Kidney (tissue), 14 donors: ENCODE results near the gene BAIAP2L2. TPM values are rescaled to one million over a fixed set of nuclear protein-coding genes. Genes with fewer than 3 reads are reported as not detected.
"Not testable (repeated sequence)": the region's sequence is repeated elsewhere in the genome, so short reads cannot be mapped to it uniquely, and the experiment has no call there.

Experiments used
- DNase-seq, 5 donors: peaks; one replicate each; pipeline ENCODE4 v3.0.0-alpha.2; 2013 to 2020
- FAIRE-seq: peaks from 2 replicates; lab custom pipeline; 2012; peaks lifted over from hg19 to GRCh38; lab: Jason Lieb, UNC
- H3K27ac ChIP-seq, 2 donors: one replicate each; pipeline ENCODE4 v1.7.0; 2013; ENCODE audit warnings: low read depth in 2 of 2, low read length in 2 of 2, inconsistent platforms in 1 of 2
- H3K27me3 ChIP-seq: one replicate; pipeline ENCODE4 v1.7.1; 2013; ENCODE audit warnings: low read length, inconsistent platforms; ENCODE audit not compliant: control insufficient read depth, insufficient read depth
- H3K36me3 ChIP-seq, 3 donors: one replicate each; pipeline versions ENCODE4 v1.7.0 to v1.7.1; 2013; ENCODE audit warnings: low read length in 3 of 3, control low read depth in 1 of 3, inconsistent platforms in 1 of 3; ENCODE audit not compliant: insufficient read depth in 3 of 3, control insufficient read depth in 2 of 3
- H3K4me1 ChIP-seq, 3 donors: one replicate each; pipeline versions ENCODE4 v1.7.0 to v1.7.1; 2013; ENCODE audit warnings: low read length in 3 of 3, inconsistent platforms in 1 of 3, low read depth in 1 of 3; ENCODE audit not compliant: control insufficient read depth in 2 of 3, insufficient read depth in 2 of 3
- H3K4me3 ChIP-seq, 3 donors: one replicate each; pipeline versions ENCODE4 v1.7.0 to v1.8.1; 2013; ENCODE audit warnings: low read length in 3 of 3, control low read depth in 1 of 3, inconsistent platforms in 1 of 3
- H3K9ac ChIP-seq, 3 donors: one replicate each; pipeline versions ENCODE4 v1.7.0 to v1.7.1; 2013; ENCODE audit warnings: low read length in 3 of 3, control low read depth in 1 of 3, inconsistent platforms in 1 of 3
- H3K9me3 ChIP-seq, 3 donors: one replicate each; pipeline versions ENCODE4 v1.7.0 to v1.7.1; 2013; ENCODE audit warnings: low read length in 3 of 3, control low read depth in 1 of 3, inconsistent platforms in 1 of 3; ENCODE audit not compliant: control insufficient read depth in 2 of 3, insufficient read depth in 1 of 3
- intact Hi-C: fragments of 100-400 bp; cut with DNase I; formaldehyde crosslinking; loops from one replicate; pipeline ENCODE4 v1.11.1; 2022
- polyA plus RNA-seq: library from polyadenylated mRNA; stranded (reverse); fragments of 350-450 nt; fragmentation: Illumina TruSeq; extraction: RNeasy Lipid Tissue Mini Kit (QIAGEN cat#74804); gene quantifications from one replicate; pipeline ENCODE4 v1.2.3, GENCODE V29; 2014; ENCODE audit warnings: low read depth, low replicate concordance; ENCODE audit not compliant: insufficient read depth
- total RNA-seq: library from RNA; stranded (reverse); fragmentation: NEBNext Ultra II Directional; extraction: Animal tissue kit (Norgen Biotek cat#: 25700); gene quantifications from one replicate; pipeline ENCODE4 v1.2.1, GENCODE V29; 2021
- TF ChIP-seq, protein P1 (sequence below): IDR thresholded peaks from 3 replicates; pipeline ENCODE4 v1.5.1; 2012; ENCODE audit warnings: mild to moderate bottlenecking, moderate library complexity, borderline replicate concordance; ENCODE audit not compliant: insufficient read depth; ENCODE audit errors: extremely low read depth
- donor health status: control.
- donor health status: control.
- donor health status: control.
- donor health status: control.
- donor health status: control.
- donor health status: DM: yes; HTN: yes; CAD: no.
- donor health status: Normal renal cell carcinoma (clear cell type).

The BAIAP2L2 gene
- total and polyA plus RNA-seq, 2 donors from 2014 or later: 9.7 to 27.8 TPM

DNA sequence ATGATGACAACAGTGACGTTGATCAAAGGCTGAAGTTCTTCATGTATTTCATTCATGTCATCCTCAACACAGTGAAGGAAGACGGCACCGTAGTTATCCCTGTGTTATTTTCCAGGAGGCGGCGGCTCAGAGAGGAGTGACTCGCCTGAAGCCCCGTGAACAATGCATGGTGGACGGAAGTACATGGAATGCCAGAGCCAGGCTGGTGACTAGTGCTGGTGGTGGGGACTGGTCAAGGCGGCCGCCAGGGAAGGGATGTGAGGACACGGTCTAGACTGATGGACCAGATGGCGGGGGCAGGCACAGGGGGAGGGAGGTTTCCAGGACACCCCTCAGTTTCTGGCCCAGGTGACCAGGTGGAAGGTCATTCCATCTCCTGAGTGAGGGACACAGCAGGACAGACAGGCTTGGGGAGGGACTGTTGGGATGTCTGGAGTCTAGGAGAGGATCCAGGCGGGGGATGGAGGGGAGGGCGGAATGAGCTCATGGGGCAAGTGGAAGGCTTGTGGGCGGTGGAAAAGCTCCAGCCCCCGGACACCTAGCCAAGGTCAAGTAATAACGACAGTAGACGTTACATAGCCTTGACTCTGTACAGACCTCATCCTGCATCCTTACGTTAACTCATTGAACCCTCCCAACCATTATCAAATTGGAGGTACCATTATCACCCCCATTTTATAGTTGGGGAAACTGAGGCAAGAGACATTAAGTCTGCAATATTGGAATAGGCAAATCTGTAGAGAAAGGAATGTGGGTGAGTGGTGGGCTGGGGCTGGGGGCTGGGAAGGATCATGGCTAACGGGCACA lies 69.3 kb downstream of the BAIAP2L2 start:
- Histone ChIP-seq H3K36me3 (no peaks in the 10 kb centered on the region), H3K9me3 (no peaks in the 10 kb centered on the region), H3K27ac (no peak overlapping the region), H3K9ac (no peak overlapping the region), H3K27me3 (no peaks in the 10 kb centered on the region), H3K4me3 (no peak overlapping the region), H3K4me1 (peaks cover 0 to 2% (median 0%) of the 10 kb centered on the region in 3 donors)
- FAIRE-seq: no peak
- TF ChIP-seq, protein P1, sequence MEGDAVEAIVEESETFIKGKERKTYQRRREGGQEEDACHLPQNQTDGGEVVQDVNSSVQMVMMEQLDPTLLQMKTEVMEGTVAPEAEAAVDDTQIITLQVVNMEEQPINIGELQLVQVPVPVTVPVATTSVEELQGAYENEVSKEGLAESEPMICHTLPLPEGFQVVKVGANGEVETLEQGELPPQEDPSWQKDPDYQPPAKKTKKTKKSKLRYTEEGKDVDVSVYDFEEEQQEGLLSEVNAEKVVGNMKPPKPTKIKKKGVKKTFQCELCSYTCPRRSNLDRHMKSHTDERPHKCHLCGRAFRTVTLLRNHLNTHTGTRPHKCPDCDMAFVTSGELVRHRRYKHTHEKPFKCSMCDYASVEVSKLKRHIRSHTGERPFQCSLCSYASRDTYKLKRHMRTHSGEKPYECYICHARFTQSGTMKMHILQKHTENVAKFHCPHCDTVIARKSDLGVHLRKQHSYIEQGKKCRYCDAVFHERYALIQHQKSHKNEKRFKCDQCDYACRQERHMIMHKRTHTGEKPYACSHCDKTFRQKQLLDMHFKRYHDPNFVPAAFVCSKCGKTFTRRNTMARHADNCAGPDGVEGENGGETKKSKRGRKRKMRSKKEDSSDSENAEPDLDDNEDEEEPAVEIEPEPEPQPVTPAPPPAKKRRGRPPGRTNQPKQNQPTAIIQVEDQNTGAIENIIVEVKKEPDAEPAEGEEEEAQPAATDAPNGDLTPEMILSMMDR: no peak
- DNase-seq: no peak
- intact Hi-C loops: no loop called here

- H3K4me1 ChIP-seq: peaks cover 0 to 6% (median 0%) of the 10 kb centered on the region in 3 donors
- no peak overlapping the region for H3K4me3 ChIP-seq
- no peaks in the 10 kb centered on the region for H3K36me3 ChIP-seq
- FAIRE-seq (no peak), DNase-seq (peak in 3 of 5 donors; percentile 58 to 65 (median 60))
- H3K9ac ChIP-seq: no peak overlapping the region
- intact Hi-C loops: no loop called here
- TF ChIP-seq, protein P1: no peak
- no peaks in the 10 kb centered on the region for H3K9me3 ChIP-seq
- H3K27ac ChIP-seq: no peak overlapping the region
- H3K27me3 ChIP-seq: no peaks in the 10 kb centered on the region
Measured at GRCh38 chr22:38038890-38039812, 71.3 kb downstream of the BAIAP2L2 start.

GRCh38 chr22:38038426-38038825 lies 72.1 kb downstream of the BAIAP2L2 start:
- DNase-seq (no peak), FAIRE-seq (no peak)
- peaks cover 0 to 13% (median 0%) of the 10 kb centered on the region in 3 donors for H3K4me1 ChIP-seq
- no peaks in the 10 kb centered on the region for H3K36me3 ChIP-seq
- TF ChIP-seq, protein P1: no peak
- no peak overlapping the region for H3K27ac ChIP-seq
- intact Hi-C loops: no loop called here
- H3K9me3 ChIP-seq: no peaks in the 10 kb centered on the region
- H3K27me3 ChIP-seq: no peaks in the 10 kb centered on the region
- no peak overlapping the region for H3K9ac ChIP-seq
- H3K4me3 ChIP-seq: no peak overlapping the region

DNA sequence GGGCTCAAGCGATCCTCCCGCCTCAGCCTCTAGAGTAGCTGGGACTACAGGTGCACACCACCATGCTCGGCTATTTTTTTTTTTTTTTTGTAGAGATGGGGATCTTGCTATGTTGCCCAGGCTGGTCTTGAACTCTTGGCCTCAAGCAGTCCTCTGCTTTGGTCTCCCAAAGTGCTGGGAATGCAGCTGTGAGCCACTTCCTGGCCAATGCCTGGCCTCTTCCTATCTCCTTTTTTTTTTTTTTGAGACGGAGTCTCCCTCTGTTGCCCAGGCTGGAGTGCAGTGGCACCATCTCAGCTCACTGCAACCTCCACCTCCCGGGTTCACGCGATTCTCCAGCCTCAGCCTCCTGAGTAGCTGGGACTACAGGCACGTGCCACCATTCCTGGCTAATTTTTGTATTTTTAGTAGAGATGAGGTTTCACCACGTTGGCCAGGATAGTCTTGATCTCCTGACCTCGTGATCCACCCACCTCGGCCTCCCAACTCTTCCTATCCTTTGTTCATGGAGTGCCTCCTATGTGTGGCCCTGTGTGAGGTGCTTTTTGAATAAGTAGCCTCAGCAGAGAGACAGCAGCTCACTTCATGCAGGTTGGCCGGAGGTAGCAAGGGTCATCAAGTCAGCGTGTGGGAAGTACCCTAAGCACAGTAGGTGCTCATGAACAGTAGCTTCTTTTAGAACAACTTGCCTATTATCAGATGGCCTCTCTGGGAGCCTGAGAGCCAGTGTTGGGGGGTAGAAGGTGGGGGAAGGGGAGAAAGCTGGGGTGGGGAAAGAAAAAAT lies 72.9 kb downstream of the BAIAP2L2 start:
- H3K36me3 ChIP-seq, H3K9me3 ChIP-seq, H3K9ac ChIP-seq, intact Hi-C loops, H3K27ac ChIP-seq, DNase-seq, H3K27me3 ChIP-seq, FAIRE-seq, H3K4me3 ChIP-seq: not testable (repeated sequence)
- peaks cover 0 to 15% (median 0%) of the 10 kb centered on the region in 3 donors for H3K4me1 ChIP-seq
